SK-N-DZ (cell line): ENCODE measurements around the gene TMSB10.
"Not testable (repeated sequence)": the region's sequence is repeated elsewhere in the genome, so short reads cannot be mapped to it uniquely, and the experiment has no call there.

Experiments used
- DNase-seq: peaks from one replicate; pipeline ENCODE4 v3.0.0-alpha.2; 2015; ENCODE audit warnings: low spot score

TMSB10 gene

GRCh38 chr2:84931384-84931821, 25.9 kb downstream of the TMSB10 start:
- DNase-seq = no peak

DNA sequence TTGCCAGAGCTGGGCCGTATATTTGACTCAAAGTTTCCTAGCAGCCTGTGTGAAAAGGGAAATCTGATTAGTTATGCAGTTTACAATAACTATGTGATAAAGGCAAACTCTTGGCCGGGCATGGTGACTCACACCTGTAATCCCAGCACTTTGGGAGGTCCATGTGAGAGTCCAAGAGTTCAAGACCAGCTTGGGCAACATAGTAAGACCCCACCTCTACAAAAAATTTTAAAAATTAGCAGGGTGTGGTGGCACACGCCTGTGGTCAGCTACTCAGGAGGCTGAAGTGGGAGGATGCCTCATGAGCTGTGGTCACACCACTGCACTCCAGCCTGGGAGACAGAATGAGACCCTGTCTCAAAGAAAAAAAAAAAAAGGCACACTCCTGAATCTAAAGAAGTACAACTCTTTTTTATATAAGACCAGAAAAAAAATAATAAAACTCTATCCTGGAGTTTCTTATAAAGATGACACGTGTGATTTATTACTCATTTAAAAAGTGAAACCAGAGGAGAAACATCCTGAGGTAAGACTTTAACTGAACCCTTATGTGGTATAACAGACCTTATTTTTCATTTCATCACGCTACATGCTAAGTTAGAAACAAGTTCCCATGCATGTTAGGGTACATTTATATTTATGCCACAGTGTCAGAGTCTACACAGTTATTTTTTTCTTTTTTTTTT, 32.9 kb downstream of the TMSB10 start:
- no peak for DNase-seq

DNA sequence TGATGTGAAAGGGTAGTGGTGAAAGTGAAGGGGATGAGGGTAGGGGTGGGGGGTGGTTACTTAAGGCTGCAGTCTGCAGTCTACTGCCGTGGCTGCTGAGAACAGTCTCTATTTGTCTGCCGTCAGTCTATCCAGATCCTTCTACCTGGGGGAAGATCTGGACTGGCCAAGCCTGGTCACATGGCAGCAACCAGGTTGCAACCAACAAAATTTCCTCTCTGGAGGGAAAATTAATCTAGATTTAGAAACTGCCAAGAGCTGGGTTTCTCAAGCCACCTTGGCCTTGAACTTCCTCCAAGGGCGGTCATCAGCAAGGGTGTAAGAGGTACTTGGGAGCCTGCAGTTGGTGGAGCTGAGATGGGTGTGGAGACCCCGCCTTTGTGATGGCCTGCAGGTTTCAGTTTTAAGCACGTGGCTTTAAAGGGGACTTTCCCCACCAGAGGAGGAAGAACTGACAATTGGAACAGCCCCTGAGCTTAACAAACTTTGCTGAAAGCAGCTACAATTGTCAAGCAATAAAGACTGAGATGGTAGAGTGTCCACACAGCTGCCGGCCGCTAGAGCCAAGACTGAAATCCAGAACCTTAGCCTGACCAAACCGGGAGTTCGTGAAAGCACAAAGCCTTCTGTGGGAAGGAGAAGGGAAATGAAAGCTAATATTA, 34.1 kb downstream of the TMSB10 start:
- no peak for DNase-seq

DNA sequence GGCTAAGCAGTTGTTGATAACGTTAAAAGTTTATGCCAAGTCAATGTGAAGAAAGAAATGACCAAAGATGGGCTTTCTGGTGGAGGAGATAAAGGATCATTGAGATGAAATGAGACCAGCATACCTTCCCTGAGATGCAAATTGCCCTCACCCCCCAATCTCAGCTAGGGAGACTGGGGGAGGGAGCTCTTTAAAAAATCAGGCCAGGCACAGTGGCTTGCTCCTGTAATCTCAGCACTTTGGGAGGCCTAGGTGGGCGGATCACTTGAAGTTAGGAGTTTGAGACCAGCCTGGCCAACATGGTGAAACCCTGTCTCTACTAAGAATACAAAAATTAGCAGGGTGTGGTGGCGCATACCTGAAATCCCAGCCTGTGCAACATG, 34.6 kb downstream of the TMSB10 start:
- DNase-seq = no peak

- no peak for DNase-seq
Observed at GRCh38 chr2:84940831-84941412, 35.5 kb downstream of the TMSB10 start.

GRCh38 chr2:84942166-84942565, 36.7 kb downstream of the TMSB10 start:
- no peak for DNase-seq

DNA sequence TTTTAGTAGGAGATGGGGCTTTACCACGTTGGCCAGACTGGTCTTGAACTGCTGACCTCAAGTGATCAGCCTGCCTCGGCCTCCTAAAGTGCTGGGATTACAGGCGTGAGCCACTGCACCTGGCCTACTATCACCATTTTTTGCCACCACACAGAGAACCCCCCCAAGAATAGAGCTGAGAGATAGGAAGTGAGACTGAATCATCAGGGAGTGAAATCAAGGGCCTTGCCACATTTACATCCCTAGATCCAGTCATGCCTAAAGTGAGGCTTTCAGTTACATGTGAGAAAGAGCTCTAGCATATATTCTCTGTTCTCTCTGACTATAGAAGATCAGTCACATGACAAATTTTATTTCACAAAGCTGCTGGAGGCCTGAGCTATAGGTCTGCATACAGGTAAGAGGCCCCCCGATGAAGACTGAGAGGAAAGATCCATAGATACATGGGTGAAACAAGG, 37.5 kb downstream of the TMSB10 start:
- DNase-seq = no peak

- DNase-seq = no peak
Observed at GRCh38 chr2:84944295-84944909, 38.9 kb downstream of the TMSB10 start.

- DNase-seq = not testable (repeated sequence)
Observed at GRCh38 chr2:84945838-84946203, 40.4 kb downstream of the TMSB10 start.

DNA sequence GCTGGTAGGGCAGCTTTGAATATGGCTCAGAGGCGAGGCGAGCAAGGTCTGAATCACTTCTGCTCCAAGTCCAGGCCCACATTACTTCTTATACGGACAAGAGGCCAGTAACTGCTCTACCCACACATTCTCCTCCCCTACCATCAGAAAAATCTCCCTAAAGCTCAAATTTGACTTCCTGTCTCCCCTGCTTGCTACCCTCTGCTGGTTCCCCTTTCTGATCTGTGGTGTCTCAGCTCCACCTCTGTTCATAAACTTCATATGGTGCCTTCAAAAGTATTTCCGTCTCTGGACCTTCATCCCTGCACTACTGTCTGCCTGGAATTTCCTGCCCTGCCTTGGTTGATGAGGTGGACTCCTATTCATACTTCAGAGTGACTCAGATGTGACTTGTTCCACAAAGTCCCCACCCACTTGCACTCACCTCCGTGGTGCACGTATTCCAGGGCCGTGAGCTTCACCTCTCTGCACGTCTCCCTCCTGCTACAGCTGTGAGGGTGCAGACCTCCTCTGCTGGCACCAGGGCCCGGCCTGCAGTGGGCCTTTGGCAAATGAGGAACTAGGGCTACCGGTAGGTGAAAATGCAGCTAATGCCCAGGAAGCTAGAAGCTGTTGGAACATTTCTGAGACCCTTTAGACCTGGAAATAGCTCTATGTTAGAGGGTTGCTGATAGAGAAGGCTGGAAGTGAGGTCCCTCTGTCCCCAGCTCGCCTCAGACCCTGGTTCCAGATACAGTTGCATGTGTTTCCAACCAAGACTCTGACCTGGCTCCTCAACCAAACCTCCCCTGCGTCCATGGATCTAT, 41.0 kb downstream of the TMSB10 start:
- DNase-seq = no peak

DNA sequence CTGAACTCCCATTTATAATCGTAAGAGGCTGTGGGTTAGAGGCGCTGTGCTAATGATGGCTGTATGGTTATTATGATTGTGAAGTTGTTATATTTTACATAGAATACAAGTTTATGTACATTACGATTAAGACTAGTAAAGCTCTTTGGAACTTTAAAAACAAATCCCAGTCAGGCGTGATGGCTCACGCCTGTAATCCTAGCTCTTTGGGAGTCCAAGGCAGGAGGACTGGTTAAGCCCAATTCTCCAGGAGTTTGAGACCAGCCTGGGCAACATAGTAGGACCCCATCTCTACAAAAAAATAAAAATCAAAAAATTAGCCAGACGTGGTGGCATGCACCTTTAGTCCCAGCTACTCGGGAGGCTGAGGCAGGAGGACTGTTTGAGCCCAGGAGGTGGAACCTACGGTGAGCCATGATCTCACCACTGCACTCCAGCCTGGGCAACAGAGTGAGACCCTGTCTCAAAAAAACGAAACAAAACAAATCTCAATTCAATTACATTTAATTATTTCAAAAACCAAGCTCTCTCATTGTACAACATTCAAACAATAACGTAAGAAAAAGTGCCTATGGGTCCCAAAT, 41.6 kb downstream of the TMSB10 start:
- DNase-seq = no peak

- no peak for DNase-seq
Observed at GRCh38 chr2:84953535-84953934, 48.1 kb downstream of the TMSB10 start.

DNA sequence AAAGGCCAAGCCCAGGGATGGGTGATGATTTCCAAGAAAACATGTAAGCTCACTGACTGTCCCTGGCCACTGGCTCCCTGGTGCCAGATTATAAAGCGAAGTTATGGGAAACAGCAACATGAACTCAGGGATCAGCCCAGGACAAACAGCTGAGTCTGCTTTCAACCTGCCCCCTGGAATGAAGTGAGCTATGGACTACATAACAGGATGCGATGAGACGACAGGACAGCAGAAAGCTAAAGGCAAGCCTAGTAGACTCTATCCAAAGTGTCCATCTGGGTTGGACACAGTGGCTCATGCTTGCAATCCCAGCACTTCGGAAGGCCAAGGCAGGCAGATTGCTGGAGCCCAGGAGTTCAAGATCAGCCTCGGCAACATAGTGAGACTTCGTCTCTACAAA, 48.9 kb downstream of the TMSB10 start:
- DNase-seq = no peak
